H9 (cell line): Measurements from ENCODE around the gene FUT8. TPM values are rescaled to one million over a fixed set of nuclear protein-coding genes. Genes with fewer than 3 reads are reported as not detected.

Source experiments
- DNase-seq: peaks from one replicate; pipeline ENCODE4 v3.0.0-alpha.2; 2017
- H2AFZ ChIP-seq: one replicate; pipeline ENCODE4 v1.6.1; 2013; ENCODE audit warnings: mild to moderate bottlenecking, low read length, control low read depth, moderate library complexity
- H2AK5ac ChIP-seq: 2 replicates; pipeline ENCODE4 v1.6.1; 2013; ENCODE audit warnings: low read length, control low read depth, mixed read lengths; ENCODE audit not compliant: insufficient read length
- H2BK120ac ChIP-seq: one replicate; pipeline ENCODE4 v1.6.1; 2013; ENCODE audit warnings: low read depth, mild to moderate bottlenecking, low read length, control low read depth, inconsistent platforms; ENCODE audit not compliant: poor library complexity, severe bottlenecking
- H2BK12ac ChIP-seq: 2 replicates; pipeline ENCODE4 v1.6.1; 2013; ENCODE audit warnings: low read length, control low read depth, mixed read lengths, low read depth; ENCODE audit not compliant: insufficient read length
- H2BK15ac ChIP-seq: 2 replicates; pipeline ENCODE4 v1.6.1; 2013; ENCODE audit warnings: low read depth, low read length, control low read depth
- H2BK20ac ChIP-seq: one replicate; pipeline ENCODE4 v1.6.1; 2013; ENCODE audit warnings: low read depth, mild to moderate bottlenecking, low read length, control low read depth, inconsistent platforms; ENCODE audit not compliant: poor library complexity, severe bottlenecking
- H2BK5ac ChIP-seq: 2 replicates; pipeline ENCODE4 v1.6.1; 2013; ENCODE audit warnings: low read length, control low read depth, mixed read lengths; ENCODE audit not compliant: insufficient read length
- H3K14ac ChIP-seq: 2 replicates; pipeline ENCODE4 v1.6.1; 2013; ENCODE audit warnings: low read length, control low read depth; ENCODE audit not compliant: insufficient read depth
- H3K18ac ChIP-seq: 2 replicates; pipeline ENCODE4 v1.6.1; 2013; ENCODE audit warnings: low read depth, mild to moderate bottlenecking, mixed read lengths, low read length, control low read depth; ENCODE audit not compliant: insufficient read length
- H3K23ac ChIP-seq: 2 replicates; pipeline ENCODE4 v1.6.1; 2013; ENCODE audit warnings: low read length, control low read depth, mixed read lengths, low read depth; ENCODE audit not compliant: insufficient read length
- H3K23me2 ChIP-seq: 2 replicates; pipeline ENCODE4 v1.6.1; 2013; ENCODE audit warnings: low read depth, mild to moderate bottlenecking, mixed read lengths, low read length, control low read depth; ENCODE audit not compliant: insufficient read length, poor library complexity, severe bottlenecking
- H3K27ac ChIP-seq: 2 replicates; pipeline ENCODE4 v1.5.1; 2013; ENCODE audit warnings: low read length, control low read depth, mixed read lengths, low read depth; ENCODE audit not compliant: insufficient read length
- H3K27me3 ChIP-seq: 2 replicates; pipeline ENCODE4 v1.6.1; 2013; ENCODE audit warnings: low read length, control low read depth, inconsistent platforms; ENCODE audit not compliant: insufficient read depth
- H3K4ac ChIP-seq: 2 replicates; pipeline ENCODE4 v1.6.1; 2013; ENCODE audit warnings: low read depth, mild to moderate bottlenecking, control low read depth, inconsistent platforms, low read length, moderate library complexity
- H3K4me1 ChIP-seq: 2 replicates; pipeline ENCODE4 v1.6.1; 2013; ENCODE audit warnings: low read length, control low read depth, inconsistent platforms; ENCODE audit not compliant: insufficient read depth
- H3K4me2 ChIP-seq: 2 replicates; pipeline ENCODE4 v1.6.1; 2013; ENCODE audit warnings: low read length, control low read depth, mixed read lengths; ENCODE audit not compliant: insufficient read length, insufficient read depth
- H3K56ac ChIP-seq: 2 replicates; pipeline ENCODE4 v1.6.1; 2013; ENCODE audit warnings: low read depth, mild to moderate bottlenecking, mixed read lengths, low read length, control low read depth; ENCODE audit not compliant: insufficient read length
- H3K79me1 ChIP-seq: 2 replicates; pipeline ENCODE4 v1.6.1; 2013; ENCODE audit warnings: low read depth, mild to moderate bottlenecking, moderate library complexity, low read length, control low read depth, inconsistent platforms; ENCODE audit not compliant: insufficient read depth, poor library complexity, severe bottlenecking
- H3K79me2 ChIP-seq: 2 replicates; pipeline ENCODE4 v1.6.1; 2013; ENCODE audit warnings: low read length, control low read depth, inconsistent platforms; ENCODE audit not compliant: insufficient read depth
- H3K9ac ChIP-seq: 2 replicates; pipeline ENCODE4 v1.6.1; 2013; ENCODE audit warnings: low read length, control low read depth, mixed read lengths; ENCODE audit not compliant: insufficient read length; ENCODE audit errors: extremely low read depth
- H3K9me3 ChIP-seq: one replicate; pipeline ENCODE4 v1.6.1; 2013; ENCODE audit warnings: low read depth, low read length, inconsistent platforms; ENCODE audit not compliant: control insufficient read depth
- H3T11ph ChIP-seq: one replicate; pipeline ENCODE4 v1.6.1; 2013; ENCODE audit warnings: mild to moderate bottlenecking, low read length, control low read depth, inconsistent platforms
- H4K20me1 ChIP-seq: one replicate; pipeline ENCODE4 v1.6.1; 2013; ENCODE audit not compliant: control insufficient read depth, insufficient read length, insufficient read depth
- H4K5ac ChIP-seq: 2 replicates; pipeline ENCODE4 v1.6.1; 2013; ENCODE audit warnings: low read depth, mild to moderate bottlenecking, mixed read lengths, low read length, control low read depth; ENCODE audit not compliant: insufficient read length
- H4K8ac ChIP-seq: replicated peaks from 2 replicates; pipeline ENCODE4 v1.6.1; 2013; ENCODE audit warnings: low read length, control low read depth, mixed read lengths, low read depth; ENCODE audit not compliant: insufficient read length
- H4K91ac ChIP-seq: 2 replicates; pipeline ENCODE4 v1.6.1; 2013; ENCODE audit warnings: low read depth, mild to moderate bottlenecking, moderate library complexity, mixed read lengths, low read length, control low read depth; ENCODE audit not compliant: insufficient read length
- H3K27ac Mint-ChIP-seq, 3 experiments: 2 replicates in 2 of 3; 3 replicates in 1 of 3; pipeline ENCODE4 v1.8.0; 2020 to 2021; ENCODE audit warnings: mixed read lengths in 3 of 3, mild to moderate bottlenecking in 1 of 3, moderate library complexity in 1 of 3
- H3K27me3 Mint-ChIP-seq: 2 replicates; pipeline ENCODE4 v1.8.0; 2021; ENCODE audit warnings: low read depth, mild to moderate bottlenecking, moderate library complexity, mixed read lengths
- H3K36me3 Mint-ChIP-seq, 3 experiments: 2 replicates in 2 of 3; 3 replicates in 1 of 3; pipeline ENCODE4 v1.8.0; 2020 to 2021; ENCODE audit warnings: low read depth in 3 of 3, mixed read lengths in 3 of 3; ENCODE audit not compliant: insufficient read depth in 1 of 3
- H3K4me1 Mint-ChIP-seq, 2 experiments: 2 replicates each; pipeline ENCODE4 v1.8.0; 2020; ENCODE audit warnings: mixed read lengths in 2 of 2
- H3K4me3 Mint-ChIP-seq, 2 experiments: 2 replicates in 1 of 2; 3 replicates in 1 of 2; pipeline ENCODE4 v1.8.0; 2020 to 2021; ENCODE audit warnings: mild to moderate bottlenecking in 2 of 2, mixed read lengths in 2 of 2, moderate library complexity in 1 of 2
- H3K9me3 Mint-ChIP-seq, 2 experiments: 2 replicates in 1 of 2; 3 replicates in 1 of 2; pipeline ENCODE4 v1.8.0; 2020; ENCODE audit warnings: mild to moderate bottlenecking in 2 of 2, mixed read lengths in 2 of 2, moderate library complexity in 1 of 2
- WGBS: extraction: QIAGEN DNeasy Blood & Tissue Kit; methylation state at CpG from one replicate; pipeline ENCODE4 v1.1.7; 2013; ENCODE audit warnings: missing lambda C conversion rate, low lambda C conversion rate, mixed read lengths; ENCODE audit not compliant: insufficient read length; ENCODE audit errors: extremely low coverage; 5-methylcytosine and 5-hydroxymethylcytosine counted together
- total RNA-seq: library from RNA; stranded (reverse); gene quantifications from 2 replicates; pipeline ENCODE4 v1.2.1, GENCODE V29; 2021
- TF ChIP-seq, protein P1 (sequence below): fragments of 200-600 bp; sonication (generic); conservative IDR thresholded peaks from 3 replicates; pipeline ENCODE4 v1.8.0; 2021; ENCODE audit warnings: antibody characterized with exemption, mild to moderate bottlenecking

Gene FUT8
- total RNA-seq, 1 experiment from 2014 or later: 44.3 TPM

DNA sequence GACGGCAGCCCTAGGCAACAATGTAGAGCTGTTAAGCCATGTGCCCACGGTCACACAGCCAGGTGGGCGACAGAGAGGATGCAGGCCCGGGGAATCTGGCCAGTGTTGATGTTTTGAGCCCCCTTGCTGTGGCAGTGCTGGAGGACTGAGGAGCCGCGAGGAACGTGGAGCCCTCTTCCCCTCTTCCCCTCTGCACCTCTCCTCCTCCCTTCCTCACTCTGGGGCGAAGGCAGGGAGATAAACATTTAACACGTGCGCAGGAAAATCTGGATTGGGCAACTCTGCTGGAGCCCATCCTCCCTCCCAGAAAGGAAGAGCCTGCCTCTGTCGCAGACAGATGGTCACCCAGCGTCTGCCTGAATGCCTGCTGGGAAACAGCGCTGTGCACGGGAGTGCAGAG lies 376.8 kb downstream of the FUT8 start:
- Histone ChIP-seq H4K5ac (no peak overlapping the region), H3K27ac (no peak overlapping the region), H3K18ac (no peak overlapping the region), H3K4me2 (no peak overlapping the region), H3K79me1 (no peaks in the 10 kb centered on the region), H4K8ac (no peak overlapping the region), H3K23ac (no peak overlapping the region), H2BK15ac (no peak overlapping the region), H3K9me3 (no peaks in the 10 kb centered on the region), H2AFZ (no peak overlapping the region), H3K27me3 (no peaks in the 10 kb centered on the region), H3K4ac (no peak overlapping the region), H3K4me1 (peaks cover 3% of the 10 kb centered on the region; the same call in 1 of the 2 replicates), H2BK12ac (no peak overlapping the region), H4K20me1 (peaks cover 2% of the 10 kb centered on the region), H3K14ac (no peak overlapping the region), H2BK20ac (no peak overlapping the region), H3K56ac (no peak overlapping the region), H2BK5ac (no peak overlapping the region), H2AK5ac (no peak overlapping the region), H3K9ac (no peak overlapping the region), H3K79me2 (no peaks in the 10 kb centered on the region), H3T11ph (no peak overlapping the region), H3K23me2 (no peaks in the 10 kb centered on the region), H4K91ac (no peak overlapping the region), H2BK120ac (no peak overlapping the region)
- H3K27ac Mint-ChIP-seq: no peak overlapping the region
- no CpG with 5 or more reads among the region's 14 CpGs for WGBS
- TF ChIP-seq, protein P1, sequence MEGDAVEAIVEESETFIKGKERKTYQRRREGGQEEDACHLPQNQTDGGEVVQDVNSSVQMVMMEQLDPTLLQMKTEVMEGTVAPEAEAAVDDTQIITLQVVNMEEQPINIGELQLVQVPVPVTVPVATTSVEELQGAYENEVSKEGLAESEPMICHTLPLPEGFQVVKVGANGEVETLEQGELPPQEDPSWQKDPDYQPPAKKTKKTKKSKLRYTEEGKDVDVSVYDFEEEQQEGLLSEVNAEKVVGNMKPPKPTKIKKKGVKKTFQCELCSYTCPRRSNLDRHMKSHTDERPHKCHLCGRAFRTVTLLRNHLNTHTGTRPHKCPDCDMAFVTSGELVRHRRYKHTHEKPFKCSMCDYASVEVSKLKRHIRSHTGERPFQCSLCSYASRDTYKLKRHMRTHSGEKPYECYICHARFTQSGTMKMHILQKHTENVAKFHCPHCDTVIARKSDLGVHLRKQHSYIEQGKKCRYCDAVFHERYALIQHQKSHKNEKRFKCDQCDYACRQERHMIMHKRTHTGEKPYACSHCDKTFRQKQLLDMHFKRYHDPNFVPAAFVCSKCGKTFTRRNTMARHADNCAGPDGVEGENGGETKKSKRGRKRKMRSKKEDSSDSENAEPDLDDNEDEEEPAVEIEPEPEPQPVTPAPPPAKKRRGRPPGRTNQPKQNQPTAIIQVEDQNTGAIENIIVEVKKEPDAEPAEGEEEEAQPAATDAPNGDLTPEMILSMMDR: no peak
- H3K4me1 Mint-ChIP-seq: no peaks in the 10 kb centered on the region
- H3K27me3 Mint-ChIP-seq: no peaks in the 10 kb centered on the region; the same call in 1 of the 2 replicates
- H3K36me3 Mint-ChIP-seq: no peaks in the 10 kb centered on the region
- H3K9me3 Mint-ChIP-seq: no peaks in the 10 kb centered on the region
- no peak for DNase-seq
- H3K4me3 Mint-ChIP-seq: no peak overlapping the region
